Stimulated activated naive CD4-positive, alpha-beta T cell (primary cell): ENCODE measurements around the gene CNGA2.

Experiments used
- DNase-seq, 6 experiments: peaks; one replicate each; lab custom pipeline; 2025; lab: John Stamatoyannopoulos, UW

CNGA2 gene

GRCh38 chrX:151752847-151753246 is 18.3 kb downstream of the CNGA2 start:
- DNase-seq: no peak

GRCh38 chrX:151753313-151754046 is 18.9 kb downstream of the CNGA2 start:
- no peak for DNase-seq

GRCh38 chrX:151754047-151754429 is 19.5 kb downstream of the CNGA2 start:
- no peak for DNase-seq

- DNase-seq: no peak
These were observed 20.2 kb downstream of the CNGA2 start for GRCh38 chrX:151754641-151755215.

- no peak for DNase-seq
These were observed 24.6 kb downstream of the CNGA2 start for GRCh38 chrX:151759041-151759708.

GRCh38 chrX:151762802-151763201 is 28.3 kb downstream of the CNGA2 start:
- no peak for DNase-seq

GRCh38 chrX:151763711-151764110 is 29.2 kb downstream of the CNGA2 start:
- no peak for DNase-seq

GRCh38 chrX:151765026-151765425 is 30.5 kb downstream of the CNGA2 start:
- no peak for DNase-seq

- no peak for DNase-seq
These were observed 37.2 kb downstream of the CNGA2 start for GRCh38 chrX:151771726-151772125.

GRCh38 chrX:151773434-151773833 is 38.9 kb downstream of the CNGA2 start:
- no peak for DNase-seq

- no peak for DNase-seq
These were observed 39.9 kb downstream of the CNGA2 start for GRCh38 chrX:151774421-151774820.

GRCh38 chrX:151776181-151776731 is 41.7 kb downstream of the CNGA2 start:
- no peak for DNase-seq

- no peak for DNase-seq
These were observed 42.4 kb downstream of the CNGA2 start for GRCh38 chrX:151776936-151777335.

- no peak for DNase-seq
These were observed 44.7 kb downstream of the CNGA2 start for GRCh38 chrX:151779258-151779657.

GRCh38 chrX:151780621-151781020 is 46.1 kb downstream of the CNGA2 start:
- DNase-seq: no peak

- no peak for DNase-seq
These were observed 54.7 kb downstream of the CNGA2 start for GRCh38 chrX:151789179-151789800.

GRCh38 chrX:151790481-151791160 is 56.1 kb downstream of the CNGA2 start:
- no peak for DNase-seq

- no peak for DNase-seq
These were observed 57.4 kb downstream of the CNGA2 start for GRCh38 chrX:151791961-151792360.

- DNase-seq: no peak
These were observed 58.0 kb downstream of the CNGA2 start for GRCh38 chrX:151792505-151792904.

- DNase-seq: no peak
These were observed 59.3 kb downstream of the CNGA2 start for GRCh38 chrX:151793886-151794285.
